Measurements from ENCODE around the gene OPRL1.
A peak's percentile ranks its signal among the peaks of the same experiment; 100 is the strongest.

The OPRL1 gene

DNA sequence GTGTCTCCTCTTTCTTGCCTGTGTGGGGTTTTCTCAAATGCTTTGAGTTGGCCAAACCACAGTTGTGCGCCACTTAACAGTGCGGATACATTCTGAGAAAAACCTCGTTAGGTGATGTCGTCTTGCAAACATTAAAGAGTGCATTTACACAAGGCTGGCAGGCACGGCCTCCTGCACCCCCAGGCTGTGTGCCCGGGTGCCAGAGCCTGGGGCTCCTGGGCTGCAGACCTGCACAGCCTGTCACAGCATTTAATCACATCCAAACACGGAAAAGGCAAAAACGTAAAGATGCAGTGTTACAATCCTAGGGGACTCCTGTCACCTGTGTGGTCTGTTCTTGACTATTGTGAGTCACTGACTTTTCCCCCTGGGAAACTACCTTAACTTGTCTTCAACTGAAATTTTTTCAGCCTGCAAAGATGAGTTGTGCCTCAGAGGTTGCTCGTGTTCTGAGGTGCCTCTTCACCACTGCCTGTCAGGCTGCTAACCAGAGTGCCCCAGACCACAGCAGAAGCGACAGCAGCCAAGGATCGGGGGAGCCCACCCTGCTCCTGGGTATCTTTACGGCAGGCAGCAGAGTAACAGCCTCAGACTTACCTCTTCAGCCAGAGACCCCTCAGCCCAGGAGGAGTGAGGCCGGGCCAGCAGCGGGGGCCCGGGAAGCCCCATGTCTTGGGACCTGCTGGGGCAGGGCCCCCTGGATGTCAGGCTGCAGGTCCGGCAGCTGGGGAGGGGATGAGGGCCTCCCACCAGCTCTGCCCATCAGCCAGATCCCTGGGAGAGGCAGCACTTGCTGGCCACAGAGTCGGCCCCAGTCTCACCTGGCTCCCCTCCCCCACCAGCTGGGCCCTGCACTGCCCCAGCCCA, 44.6 kb upstream of the OPRL1 start:
- no peaks in the 10 kb centered on the region for H3K27me3 ChIP-seq (ENCODE audit: insufficient read depth, low read depth, severe bottlenecking)
- peak overlapping the region; percentile 72 for H3K27ac ChIP-seq
- H3K4me3 ChIP-seq (ENCODE audit: low read depth, low read length) = no peak overlapping the region
- H3K9me3 ChIP-seq (ENCODE audit: severe bottlenecking) = no peaks in the 10 kb centered on the region
- H3K36me3 ChIP-seq = no peaks in the 10 kb centered on the region
- TF ChIP-seq, protein P1, sequence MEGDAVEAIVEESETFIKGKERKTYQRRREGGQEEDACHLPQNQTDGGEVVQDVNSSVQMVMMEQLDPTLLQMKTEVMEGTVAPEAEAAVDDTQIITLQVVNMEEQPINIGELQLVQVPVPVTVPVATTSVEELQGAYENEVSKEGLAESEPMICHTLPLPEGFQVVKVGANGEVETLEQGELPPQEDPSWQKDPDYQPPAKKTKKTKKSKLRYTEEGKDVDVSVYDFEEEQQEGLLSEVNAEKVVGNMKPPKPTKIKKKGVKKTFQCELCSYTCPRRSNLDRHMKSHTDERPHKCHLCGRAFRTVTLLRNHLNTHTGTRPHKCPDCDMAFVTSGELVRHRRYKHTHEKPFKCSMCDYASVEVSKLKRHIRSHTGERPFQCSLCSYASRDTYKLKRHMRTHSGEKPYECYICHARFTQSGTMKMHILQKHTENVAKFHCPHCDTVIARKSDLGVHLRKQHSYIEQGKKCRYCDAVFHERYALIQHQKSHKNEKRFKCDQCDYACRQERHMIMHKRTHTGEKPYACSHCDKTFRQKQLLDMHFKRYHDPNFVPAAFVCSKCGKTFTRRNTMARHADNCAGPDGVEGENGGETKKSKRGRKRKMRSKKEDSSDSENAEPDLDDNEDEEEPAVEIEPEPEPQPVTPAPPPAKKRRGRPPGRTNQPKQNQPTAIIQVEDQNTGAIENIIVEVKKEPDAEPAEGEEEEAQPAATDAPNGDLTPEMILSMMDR (IDR thresholded peaks at IDR 0.05; ENCODE audit: low read depth, low read length) = no peak
- no peak for DNase-seq

DNA sequence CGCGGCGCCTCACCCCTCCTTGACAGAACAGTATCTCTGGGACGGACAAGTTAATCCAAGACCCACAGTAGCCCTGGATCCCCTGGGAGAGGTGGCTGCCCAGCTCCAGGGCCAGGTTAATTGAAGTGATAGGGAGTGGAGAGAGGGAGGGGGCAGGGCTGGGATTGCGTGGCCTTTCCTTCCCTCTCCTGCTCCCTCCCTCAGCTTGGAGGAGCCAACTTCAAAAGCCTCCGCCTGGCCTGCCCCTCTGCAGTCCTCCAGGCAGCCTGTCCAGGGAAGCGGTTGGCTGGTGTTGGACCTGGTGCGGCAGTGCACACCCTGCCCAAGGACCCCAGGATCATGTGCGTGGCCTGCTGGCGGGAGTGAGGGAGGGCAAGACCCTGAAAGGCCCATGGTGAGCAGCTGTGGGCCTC, 43.9 kb upstream of the OPRL1 start, which contains the start of gene C20orf204:
TSS of gene C20orf204 (plus strand) at position 250 of the 413 bp plus-strand sequence. CDS start at position 392, 142 bp downstream.
- H3K4me3 ChIP-seq (ENCODE audit: low read depth, low read length) = no peak within 1 kb of the TSS
- TF ChIP-seq, protein P1 (IDR thresholded peaks at IDR 0.05; ENCODE audit: low read depth, low read length) = no peak
- peak within 1 kb of the TSS; percentile 72 for H3K27ac ChIP-seq
- DNase-seq = peak; percentile 73
- H3K9me3 ChIP-seq (ENCODE audit: severe bottlenecking) = no peaks in the 10 kb centered on the region
- H3K27me3 ChIP-seq (ENCODE audit: insufficient read depth, low read depth, severe bottlenecking) = no peaks in the 10 kb centered on the region
- no peaks in the 10 kb centered on the region for H3K36me3 ChIP-seq

DNA sequence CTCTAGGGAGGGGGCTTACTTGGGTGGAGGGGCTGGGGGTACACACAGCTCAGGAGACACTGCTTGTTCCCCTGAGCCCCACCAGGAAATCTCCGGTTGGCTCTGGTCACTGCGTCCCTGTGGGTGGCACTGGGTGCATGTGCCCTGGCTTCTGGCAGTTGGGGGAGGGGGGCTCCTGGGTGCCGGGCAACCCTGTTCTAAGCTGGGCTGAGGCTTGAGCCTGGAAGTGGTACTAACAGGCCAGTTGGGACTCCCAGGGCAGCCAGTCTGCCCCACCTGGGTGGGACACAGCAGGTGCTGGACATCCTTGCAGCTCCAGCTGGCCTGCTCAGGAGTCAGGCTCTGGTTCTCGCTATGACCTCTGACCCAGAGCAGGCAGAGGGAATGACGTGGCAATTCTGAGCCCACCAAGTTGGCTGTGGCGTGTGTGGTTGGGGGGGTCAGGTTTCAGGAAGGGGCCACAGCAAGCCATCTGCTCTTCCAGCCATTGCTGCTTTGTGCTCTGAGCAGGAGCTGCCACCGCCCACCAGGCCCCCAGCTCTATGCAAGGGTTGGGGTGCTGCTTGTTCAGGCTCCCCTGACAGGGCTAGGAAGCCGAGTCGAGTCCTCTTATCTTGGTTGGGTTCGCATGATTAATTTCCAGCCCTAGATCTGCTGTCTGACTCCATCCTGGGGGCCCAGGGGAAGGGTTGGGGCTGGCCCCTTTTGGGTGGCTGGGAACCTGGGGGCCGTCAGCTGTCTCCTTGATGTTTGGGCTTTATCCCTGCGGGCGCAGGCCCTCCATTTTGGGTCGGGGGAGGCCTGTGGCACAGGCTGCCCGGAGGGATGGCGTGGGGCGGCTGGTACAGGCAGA, 43.3 kb upstream of the OPRL1 start:
- H3K36me3 ChIP-seq = no peaks in the 10 kb centered on the region
- H3K9me3 ChIP-seq (ENCODE audit: severe bottlenecking) = no peaks in the 10 kb centered on the region
- TF ChIP-seq, protein P1 (IDR thresholded peaks at IDR 0.05; ENCODE audit: low read depth, low read length) = no peak
- H3K4me3 ChIP-seq (ENCODE audit: low read depth, low read length) = no peak overlapping the region
- no peak for DNase-seq
- H3K27me3 ChIP-seq (ENCODE audit: insufficient read depth, low read depth, severe bottlenecking) = no peaks in the 10 kb centered on the region
- peak overlapping the region; percentile 72 for H3K27ac ChIP-seq

DNA sequence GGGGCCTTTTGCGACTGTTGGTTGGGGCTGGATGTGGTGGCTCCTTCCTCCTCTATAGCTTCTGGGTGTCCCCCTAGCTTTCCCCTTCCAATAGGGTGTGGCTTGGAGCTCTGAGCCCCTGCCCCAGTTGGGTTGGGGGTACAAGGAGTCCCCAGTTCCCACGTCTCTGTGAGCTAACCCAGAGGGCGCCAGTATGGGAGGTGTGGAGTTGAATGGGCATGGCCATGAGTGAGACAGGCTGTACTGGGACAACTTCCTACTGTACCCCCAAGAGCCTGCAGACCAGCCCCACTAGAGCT, 42.7 kb upstream of the OPRL1 start:
- no peak overlapping the region for H3K27ac ChIP-seq

DNA sequence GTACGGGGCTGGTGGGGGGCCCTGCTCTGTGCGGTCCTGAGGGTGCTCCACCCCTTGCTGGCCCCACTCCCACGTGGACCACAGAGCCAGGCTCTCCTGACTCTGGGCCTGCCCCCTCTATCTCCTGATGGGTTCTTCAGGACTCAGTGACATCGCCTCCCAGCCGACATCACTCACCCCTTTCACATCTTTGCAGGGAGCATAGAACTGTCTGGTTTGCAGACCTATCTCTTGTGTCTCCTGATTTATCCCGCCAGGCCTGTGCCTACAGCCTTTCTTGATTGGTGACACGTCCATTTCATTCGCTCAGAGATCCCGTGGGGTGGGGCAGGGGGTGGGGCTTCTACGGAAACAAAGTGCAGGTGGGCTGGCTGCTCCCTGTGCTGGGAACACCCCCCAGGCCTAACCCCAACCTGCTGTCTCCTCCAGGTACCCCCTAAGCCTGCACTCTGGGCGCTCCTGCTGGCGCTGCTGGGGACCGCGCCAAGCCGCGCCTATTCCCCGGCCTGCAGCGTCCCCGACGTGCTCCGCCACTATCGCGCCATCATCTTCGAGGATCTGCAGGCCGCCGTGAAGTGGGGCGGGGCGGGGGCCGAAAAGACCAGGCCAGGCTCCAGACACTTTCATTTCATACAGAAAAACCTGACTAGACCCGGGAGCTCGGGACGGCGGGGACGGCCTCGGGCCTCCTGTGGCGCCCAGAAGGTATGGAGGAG, 42.2 kb upstream of the OPRL1 start:
- Histone ChIP-seq H3K36me3 (no peaks in the 10 kb centered on the region), H3K27ac (peak overlapping the region; percentile 45), H3K9me3 (ENCODE audit: severe bottlenecking) (no peaks in the 10 kb centered on the region), H3K4me3 (ENCODE audit: low read depth, low read length) (peak overlapping the region; percentile 49), H3K27me3 (ENCODE audit: insufficient read depth, low read depth, severe bottlenecking) (no peaks in the 10 kb centered on the region)
- DNase-seq = peak; percentile 48
- TF ChIP-seq, protein P1 (IDR thresholded peaks at IDR 0.05; ENCODE audit: low read depth, low read length) = no peak

More for the DNA sequence above, 42.7 kb upstream of the OPRL1 start:
- H3K27me3 ChIP-seq (ENCODE audit: insufficient read depth, low read depth, severe bottlenecking) = no peaks in the 10 kb centered on the region
- no peak for DNase-seq
- TF ChIP-seq, protein P1 (IDR thresholded peaks at IDR 0.05; ENCODE audit: low read depth, low read length) = no peak
- no peak overlapping the region for H3K4me3 ChIP-seq (ENCODE audit: low read depth, low read length)
- H3K9me3 ChIP-seq (ENCODE audit: severe bottlenecking) = no peaks in the 10 kb centered on the region
- H3K36me3 ChIP-seq = no peaks in the 10 kb centered on the region

Measured in WERI-Rb-1 (cell line).